Neural progenitor cell (in vitro differentiated cells): ENCODE measurements around the gene SELENOM. TPM values are rescaled to one million over a fixed set of nuclear protein-coding genes. Genes with fewer than 3 reads are reported as not detected.

Experiments used
- DNase-seq: peaks from one replicate; pipeline ENCODE4 v3.0.0-alpha.2; 2016; ENCODE audit warnings: low spot score
- H2AFZ ChIP-seq: fragments of 200-600 bp; sonication (generic); replicated peaks from 2 replicates; pipeline ENCODE4 v1.6.1; 2016; ENCODE audit warnings: antibody characterized with exemption
- H3F3A ChIP-seq: fragments of 200-600 bp; sonication (generic); 2 replicates; pipeline ENCODE4 v1.6.1; 2016; ENCODE audit warnings: antibody characterized with exemption, low read depth
- H3K27ac ChIP-seq: fragments of 200-600 bp; sonication (generic); 2 replicates; pipeline ENCODE4 v1.5.1; 2016; ENCODE audit warnings: mild to moderate bottlenecking
- H3K27me3 ChIP-seq: fragments of 200-600 bp; sonication (generic); 2 replicates; pipeline ENCODE4 v1.6.1; 2016; ENCODE audit warnings: mild to moderate bottlenecking, moderate library complexity
- H3K36me3 ChIP-seq: fragments of 200-600 bp; sonication (generic); 2 replicates; pipeline ENCODE4 v1.5.1; 2016
- H3K4me1 ChIP-seq: fragments of 200-600 bp; sonication (generic); 2 replicates; pipeline ENCODE4 v1.6.1; 2016; ENCODE audit warnings: mixed run types
- H3K4me2 ChIP-seq: fragments of 200-600 bp; sonication (generic); 2 replicates; pipeline ENCODE4 v1.6.1; 2016
- H3K4me3 ChIP-seq: fragments of 200-600 bp; sonication (generic); 2 replicates; pipeline ENCODE4 v1.5.1; 2016
- H3K79me2 ChIP-seq: fragments of 200-600 bp; sonication (generic); 2 replicates; pipeline ENCODE4 v1.6.1; 2016; ENCODE audit warnings: low read depth
- H3K9ac ChIP-seq: fragments of 200-600 bp; sonication (generic); 2 replicates; pipeline ENCODE4 v1.6.1; 2016
- H3K9me3 ChIP-seq: fragments of 200-600 bp; sonication (generic); 2 replicates; pipeline ENCODE4 v1.5.1; 2016; ENCODE audit warnings: low read depth
- H4K20me1 ChIP-seq: fragments of 200-600 bp; sonication (generic); 2 replicates; pipeline ENCODE4 v1.6.1; 2016; ENCODE audit warnings: low read depth
- H3K27ac Mint-ChIP-seq: 3 replicates; pipeline ENCODE4 v1.8.0; 2021; ENCODE audit warnings: mixed read lengths
- H3K27me3 Mint-ChIP-seq: 2 replicates; pipeline ENCODE4 v1.8.0; 2022; ENCODE audit warnings: low read depth, mild to moderate bottlenecking, inconsistent platforms, moderate library complexity, mixed read lengths; ENCODE audit not compliant: insufficient read depth
- H3K36me3 Mint-ChIP-seq: 3 replicates; pipeline ENCODE4 v1.8.0; 2021; ENCODE audit warnings: mixed read lengths
- H3K4me1 Mint-ChIP-seq: 3 replicates; pipeline ENCODE4 v1.8.0; 2021; ENCODE audit warnings: mixed read lengths
- H3K4me3 Mint-ChIP-seq: 3 replicates; pipeline ENCODE4 v1.8.0; 2021; ENCODE audit warnings: mild to moderate bottlenecking, moderate library complexity, mixed read lengths
- H3K9me3 Mint-ChIP-seq: 3 replicates; pipeline ENCODE4 v1.8.0; 2020; ENCODE audit warnings: mixed read lengths
- EZH2 ChIP-seq: fragments of 200-600 bp; sonication (generic); IDR thresholded peaks from 2 replicates; pipeline ENCODE4 v1.6.1; 2017; ENCODE audit warnings: antibody characterized with exemption, mild to moderate bottlenecking, moderate library complexity
- EZH2phosphoT487 ChIP-seq: fragments of 200-600 bp; sonication (generic); IDR thresholded peaks from 2 replicates; pipeline ENCODE4 v1.6.1; 2017; ENCODE audit warnings: antibody characterized with exemption
- total RNA-seq: library from RNA; depleted of rRNA; stranded (reverse); fragments of >200 nt; gene quantifications from 2 replicates; pipeline ENCODE4 v1.2.3, GENCODE V29; 2015; ENCODE audit warnings: low replicate concordance
- TF ChIP-seq, protein P1 (sequence below): fragments of 200-600 bp; sonication (generic); IDR thresholded peaks from 2 replicates; pipeline ENCODE4 v1.5.1; 2017; ENCODE audit warnings: antibody characterized with exemption, mild to moderate bottlenecking

The SELENOM gene
- total RNA-seq, 1 donor from 2014 or later = 7.4 TPM

GRCh38 chr22:31094021-31094551, 13.3 kb downstream of the SELENOM start:
- no peak overlapping the region for H3K4me3 Mint-ChIP-seq
- H3K4me2 ChIP-seq = no peak overlapping the region
- H3K27ac Mint-ChIP-seq = no peak overlapping the region
- H3K79me2 ChIP-seq = no peaks in the 10 kb centered on the region
- H3K36me3 ChIP-seq = no peaks in the 10 kb centered on the region
- TF ChIP-seq, protein P1, sequence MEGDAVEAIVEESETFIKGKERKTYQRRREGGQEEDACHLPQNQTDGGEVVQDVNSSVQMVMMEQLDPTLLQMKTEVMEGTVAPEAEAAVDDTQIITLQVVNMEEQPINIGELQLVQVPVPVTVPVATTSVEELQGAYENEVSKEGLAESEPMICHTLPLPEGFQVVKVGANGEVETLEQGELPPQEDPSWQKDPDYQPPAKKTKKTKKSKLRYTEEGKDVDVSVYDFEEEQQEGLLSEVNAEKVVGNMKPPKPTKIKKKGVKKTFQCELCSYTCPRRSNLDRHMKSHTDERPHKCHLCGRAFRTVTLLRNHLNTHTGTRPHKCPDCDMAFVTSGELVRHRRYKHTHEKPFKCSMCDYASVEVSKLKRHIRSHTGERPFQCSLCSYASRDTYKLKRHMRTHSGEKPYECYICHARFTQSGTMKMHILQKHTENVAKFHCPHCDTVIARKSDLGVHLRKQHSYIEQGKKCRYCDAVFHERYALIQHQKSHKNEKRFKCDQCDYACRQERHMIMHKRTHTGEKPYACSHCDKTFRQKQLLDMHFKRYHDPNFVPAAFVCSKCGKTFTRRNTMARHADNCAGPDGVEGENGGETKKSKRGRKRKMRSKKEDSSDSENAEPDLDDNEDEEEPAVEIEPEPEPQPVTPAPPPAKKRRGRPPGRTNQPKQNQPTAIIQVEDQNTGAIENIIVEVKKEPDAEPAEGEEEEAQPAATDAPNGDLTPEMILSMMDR = no peak
- no peak for TF ChIP-seq EZH2
- no peak for TF ChIP-seq EZH2phosphoT487
- no peaks in the 10 kb centered on the region for H3K27me3 ChIP-seq
- no peak for DNase-seq
- peaks cover 2% of the 10 kb centered on the region for H3K27me3 Mint-ChIP-seq
- H3F3A ChIP-seq = no peaks in the 10 kb centered on the region
- H3K4me1 ChIP-seq = peaks cover 3% of the 10 kb centered on the region
- H3K4me1 Mint-ChIP-seq = peaks cover 2% of the 10 kb centered on the region
- H3K9me3 ChIP-seq = no peaks in the 10 kb centered on the region
- H3K27ac ChIP-seq = no peak overlapping the region
- no peaks in the 10 kb centered on the region for H3K9me3 Mint-ChIP-seq
- H2AFZ ChIP-seq = no peak overlapping the region
- H4K20me1 ChIP-seq = no peaks in the 10 kb centered on the region
- H3K9ac ChIP-seq = no peak overlapping the region
- H3K36me3 Mint-ChIP-seq = peaks cover 5% of the 10 kb centered on the region
- H3K4me3 ChIP-seq = no peak overlapping the region

- no peak for DNase-seq
- H3K4me1 ChIP-seq = peaks cover 1% of the 10 kb centered on the region
- no peaks in the 10 kb centered on the region for H3K79me2 ChIP-seq
- H3K36me3 ChIP-seq = no peaks in the 10 kb centered on the region
- H3K4me3 ChIP-seq = no peak overlapping the region
- H4K20me1 ChIP-seq = no peaks in the 10 kb centered on the region
- no peak overlapping the region for H2AFZ ChIP-seq
- Mint-ChIP-seq H3K27me3 (peaks cover 2% of the 10 kb centered on the region), H3K9me3 (no peaks in the 10 kb centered on the region), H3K27ac (no peak overlapping the region), H3K36me3 (peaks cover 5% of the 10 kb centered on the region), H3K4me1 (peaks cover 2% of the 10 kb centered on the region), H3K4me3 (no peak overlapping the region)
- H3K9ac ChIP-seq = no peak overlapping the region
- H3K27ac ChIP-seq = no peak overlapping the region
- no peak overlapping the region for H3K4me2 ChIP-seq
- no peaks in the 10 kb centered on the region for H3K27me3 ChIP-seq
- no peaks in the 10 kb centered on the region for H3F3A ChIP-seq
- no peak for TF ChIP-seq EZH2
- TF ChIP-seq, protein P1 = no peak
- TF ChIP-seq EZH2phosphoT487 = no peak
- no peaks in the 10 kb centered on the region for H3K9me3 ChIP-seq
Measured at GRCh38 chr22:31093086-31093850, 14.1 kb downstream of the SELENOM start.

DNA sequence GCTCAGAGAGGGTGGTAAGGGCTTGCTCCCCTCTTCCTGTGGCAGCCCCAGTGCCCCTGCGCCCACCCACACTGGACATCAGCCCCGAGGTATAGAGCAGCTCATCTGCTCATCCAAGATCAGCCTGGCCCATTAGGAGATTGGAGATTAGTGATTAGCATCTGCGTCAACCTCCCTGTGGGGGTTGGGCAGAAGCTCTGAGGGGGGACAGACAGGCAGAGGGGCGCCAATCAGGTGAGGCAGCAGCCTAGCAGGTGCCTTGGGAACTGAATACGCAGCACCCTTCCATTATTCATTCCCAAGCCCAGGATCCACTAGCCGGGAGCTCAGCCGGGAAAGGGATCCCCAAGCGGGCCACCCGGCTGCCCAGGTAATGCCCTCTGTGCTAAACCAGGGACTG, 15.2 kb downstream of the SELENOM start:
- Mint-ChIP-seq H3K4me3 (no peak overlapping the region), H3K9me3 (no peaks in the 10 kb centered on the region), H3K27ac (peak overlapping the region; percentile 75), H3K36me3 (peaks cover 5% of the 10 kb centered on the region), H3K27me3 (no peaks in the 10 kb centered on the region), H3K4me1 (peaks cover 2% of the 10 kb centered on the region)
- no peaks in the 10 kb centered on the region for H3K4me1 ChIP-seq
- no peaks in the 10 kb centered on the region for H3K36me3 ChIP-seq
- no peaks in the 10 kb centered on the region for H4K20me1 ChIP-seq
- no peak overlapping the region for H3K4me3 ChIP-seq
- H3K27ac ChIP-seq = no peak overlapping the region
- H2AFZ ChIP-seq = no peak overlapping the region
- H3K4me2 ChIP-seq = no peak overlapping the region
- H3K9ac ChIP-seq = no peak overlapping the region
- H3K9me3 ChIP-seq = no peaks in the 10 kb centered on the region
- TF ChIP-seq, protein P1 = no peak
- TF ChIP-seq EZH2 (no peak), EZH2phosphoT487 (no peak)
- no peaks in the 10 kb centered on the region for H3F3A ChIP-seq
- H3K79me2 ChIP-seq = no peaks in the 10 kb centered on the region
- H3K27me3 ChIP-seq = no peaks in the 10 kb centered on the region
- DNase-seq = no peak
